Measurements from ENCODE around the gene WDR72. TPM values are rescaled to one million over a fixed set of nuclear protein-coding genes. Genes with fewer than 3 reads are reported as not detected.

WDR72 gene
- polyA plus RNA-seq, 1 donor (not counting 4 experiments of a cell fraction or from before 2014, with no cell fraction given), result 0.03 TPM

- dilution Hi-C loops (cut with MboI; ENCODE audit: extremely low pct_ligation_motif_present, low sequenced_read_pairs), result no loop called here
- FAIRE-seq, result no peak
- H3K4me1 ChIP-seq (ENCODE audit: control insufficient read depth, extremely low read depth, insufficient read depth, low read length), result no peaks in the 10 kb centered on the region
- no peak overlapping the region for H2AFZ ChIP-seq (ENCODE audit: control insufficient read depth, low read length)
- H3K27ac ChIP-seq (ENCODE audit: control insufficient read depth, insufficient read depth, low read length), result no peak overlapping the region
- no peaks in the 10 kb centered on the region for H3K9me3 ChIP-seq (ENCODE audit: control insufficient read depth, low read depth, low read length)
- no peak overlapping the region for H3K4me3 ChIP-seq (ENCODE audit: control insufficient read depth in 2 of 3, extremely low read depth in 1 of 3, insufficient read depth in 2 of 3, low read depth in 1 of 3, low read length in 3 of 3)
- H3K9ac ChIP-seq (ENCODE audit: control insufficient read depth, extremely low read depth, insufficient read depth, low read length), result no peak overlapping the region
- H3K27me3 ChIP-seq (ENCODE audit: control insufficient read depth, extremely low read depth, insufficient read depth, low read length), result no peaks in the 10 kb centered on the region
- no peak for DNase-seq (ENCODE audit: low read depth, low spot score)
- H3K4me2 ChIP-seq (ENCODE audit: control insufficient read depth, extremely low read depth, insufficient read depth, low read depth, low read length), result no peak overlapping the region
- H4K20me1 ChIP-seq (ENCODE audit: control insufficient read depth, extremely low read depth, insufficient read depth, low read length), result no peaks in the 10 kb centered on the region
- H3K79me2 ChIP-seq (ENCODE audit: control insufficient read depth, insufficient read depth, low read length), result no peaks in the 10 kb centered on the region
- TF ChIP-seq EZH2 (IDR thresholded peaks at IDR 0.05; ENCODE audit: low read length) (no peak), CTCF (optimal IDR thresholded peaks at IDR 0.05 in 1 of 3, IDR thresholded peaks at IDR 0.05 in 1 of 3, conservative IDR thresholded peaks at IDR 0.05 in 1 of 3; ENCODE audit: extremely low read depth in 1 of 3, insufficient read depth in 2 of 3, low read length in 3 of 3) (no peak)
- H3K36me3 ChIP-seq (ENCODE audit: control insufficient read depth in 2 of 2, extremely low read depth in 1 of 2, insufficient read depth in 2 of 2, low read length in 2 of 2), result no peaks in the 10 kb centered on the region
- H3K9me1 ChIP-seq (ENCODE audit: control insufficient read depth, extremely low read depth, insufficient read depth, low read length), result no peaks in the 10 kb centered on the region
These were observed 100.5 kb downstream of the WDR72 start for GRCh38 chr15:53658827-53659555.

GRCh38 chr15:53658255-53658654 lies 101.2 kb downstream of the WDR72 start:
- no peak for DNase-seq (ENCODE audit: low read depth, low spot score)
- no peak for FAIRE-seq
- H3K9ac ChIP-seq (ENCODE audit: control insufficient read depth, extremely low read depth, insufficient read depth, low read length), result no peak overlapping the region
- H3K36me3 ChIP-seq (ENCODE audit: control insufficient read depth in 2 of 2, extremely low read depth in 1 of 2, insufficient read depth in 2 of 2, low read length in 2 of 2), result no peaks in the 10 kb centered on the region
- TF ChIP-seq EZH2 (IDR thresholded peaks at IDR 0.05; ENCODE audit: low read length) (no peak), CTCF (optimal IDR thresholded peaks at IDR 0.05 in 1 of 3, IDR thresholded peaks at IDR 0.05 in 1 of 3, conservative IDR thresholded peaks at IDR 0.05 in 1 of 3; ENCODE audit: extremely low read depth in 1 of 3, insufficient read depth in 2 of 3, low read length in 3 of 3) (no peak)
- H3K4me2 ChIP-seq (ENCODE audit: control insufficient read depth, extremely low read depth, insufficient read depth, low read depth, low read length), result no peak overlapping the region
- H2AFZ ChIP-seq (ENCODE audit: control insufficient read depth, low read length), result no peak overlapping the region
- H3K4me3 ChIP-seq (ENCODE audit: control insufficient read depth in 2 of 3, extremely low read depth in 1 of 3, insufficient read depth in 2 of 3, low read depth in 1 of 3, low read length in 3 of 3), result no peak overlapping the region
- dilution Hi-C loops (cut with MboI; ENCODE audit: extremely low pct_ligation_motif_present, low sequenced_read_pairs), result no loop called here
- no peak overlapping the region for H3K27ac ChIP-seq (ENCODE audit: control insufficient read depth, insufficient read depth, low read length)
- H3K4me1 ChIP-seq (ENCODE audit: control insufficient read depth, extremely low read depth, insufficient read depth, low read length), result no peaks in the 10 kb centered on the region
- no peaks in the 10 kb centered on the region for H3K79me2 ChIP-seq (ENCODE audit: control insufficient read depth, insufficient read depth, low read length)
- no peaks in the 10 kb centered on the region for H3K9me1 ChIP-seq (ENCODE audit: control insufficient read depth, extremely low read depth, insufficient read depth, low read length)
- H3K27me3 ChIP-seq (ENCODE audit: control insufficient read depth, extremely low read depth, insufficient read depth, low read length), result no peaks in the 10 kb centered on the region
- no peaks in the 10 kb centered on the region for H4K20me1 ChIP-seq (ENCODE audit: control insufficient read depth, extremely low read depth, insufficient read depth, low read length)
- no peaks in the 10 kb centered on the region for H3K9me3 ChIP-seq (ENCODE audit: control insufficient read depth, low read depth, low read length)
